ENCODE results near the gene BROX.
A peak's percentile ranks its signal among the peaks of the same experiment; 100 is the strongest.

Gene BROX

DNA sequence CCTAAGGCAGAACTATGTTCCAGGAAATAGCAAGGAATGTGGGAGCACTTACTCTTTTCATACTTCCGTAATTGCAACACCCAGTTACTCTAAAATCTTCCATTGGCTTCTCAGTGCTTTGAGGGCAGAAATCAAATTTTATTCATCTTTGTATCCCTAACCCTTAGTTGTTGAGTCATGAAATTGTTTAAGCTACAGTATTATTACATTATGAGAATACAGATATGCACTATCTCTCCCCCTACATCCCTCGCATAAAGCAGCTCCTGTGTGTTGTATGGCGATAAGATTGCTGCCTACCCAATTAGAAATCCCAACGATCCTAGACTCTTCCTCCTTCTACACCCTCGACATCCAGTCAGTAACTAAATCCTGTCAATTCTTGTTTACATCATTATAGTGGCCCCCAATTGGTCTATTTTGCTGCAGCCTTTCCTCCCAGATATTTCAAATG, 2.6 kb upstream of the BROX start:
- H3K4me3 ChIP-seq (ENCODE audit: low read length) = no peak overlapping the region
- DNase-seq (ENCODE audit: low read depth) = peak; percentile 4
- TF ChIP-seq, protein P1, sequence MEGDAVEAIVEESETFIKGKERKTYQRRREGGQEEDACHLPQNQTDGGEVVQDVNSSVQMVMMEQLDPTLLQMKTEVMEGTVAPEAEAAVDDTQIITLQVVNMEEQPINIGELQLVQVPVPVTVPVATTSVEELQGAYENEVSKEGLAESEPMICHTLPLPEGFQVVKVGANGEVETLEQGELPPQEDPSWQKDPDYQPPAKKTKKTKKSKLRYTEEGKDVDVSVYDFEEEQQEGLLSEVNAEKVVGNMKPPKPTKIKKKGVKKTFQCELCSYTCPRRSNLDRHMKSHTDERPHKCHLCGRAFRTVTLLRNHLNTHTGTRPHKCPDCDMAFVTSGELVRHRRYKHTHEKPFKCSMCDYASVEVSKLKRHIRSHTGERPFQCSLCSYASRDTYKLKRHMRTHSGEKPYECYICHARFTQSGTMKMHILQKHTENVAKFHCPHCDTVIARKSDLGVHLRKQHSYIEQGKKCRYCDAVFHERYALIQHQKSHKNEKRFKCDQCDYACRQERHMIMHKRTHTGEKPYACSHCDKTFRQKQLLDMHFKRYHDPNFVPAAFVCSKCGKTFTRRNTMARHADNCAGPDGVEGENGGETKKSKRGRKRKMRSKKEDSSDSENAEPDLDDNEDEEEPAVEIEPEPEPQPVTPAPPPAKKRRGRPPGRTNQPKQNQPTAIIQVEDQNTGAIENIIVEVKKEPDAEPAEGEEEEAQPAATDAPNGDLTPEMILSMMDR (conservative IDR thresholded peaks at IDR 0.05; ENCODE audit: low read length) = no peak

DNA sequence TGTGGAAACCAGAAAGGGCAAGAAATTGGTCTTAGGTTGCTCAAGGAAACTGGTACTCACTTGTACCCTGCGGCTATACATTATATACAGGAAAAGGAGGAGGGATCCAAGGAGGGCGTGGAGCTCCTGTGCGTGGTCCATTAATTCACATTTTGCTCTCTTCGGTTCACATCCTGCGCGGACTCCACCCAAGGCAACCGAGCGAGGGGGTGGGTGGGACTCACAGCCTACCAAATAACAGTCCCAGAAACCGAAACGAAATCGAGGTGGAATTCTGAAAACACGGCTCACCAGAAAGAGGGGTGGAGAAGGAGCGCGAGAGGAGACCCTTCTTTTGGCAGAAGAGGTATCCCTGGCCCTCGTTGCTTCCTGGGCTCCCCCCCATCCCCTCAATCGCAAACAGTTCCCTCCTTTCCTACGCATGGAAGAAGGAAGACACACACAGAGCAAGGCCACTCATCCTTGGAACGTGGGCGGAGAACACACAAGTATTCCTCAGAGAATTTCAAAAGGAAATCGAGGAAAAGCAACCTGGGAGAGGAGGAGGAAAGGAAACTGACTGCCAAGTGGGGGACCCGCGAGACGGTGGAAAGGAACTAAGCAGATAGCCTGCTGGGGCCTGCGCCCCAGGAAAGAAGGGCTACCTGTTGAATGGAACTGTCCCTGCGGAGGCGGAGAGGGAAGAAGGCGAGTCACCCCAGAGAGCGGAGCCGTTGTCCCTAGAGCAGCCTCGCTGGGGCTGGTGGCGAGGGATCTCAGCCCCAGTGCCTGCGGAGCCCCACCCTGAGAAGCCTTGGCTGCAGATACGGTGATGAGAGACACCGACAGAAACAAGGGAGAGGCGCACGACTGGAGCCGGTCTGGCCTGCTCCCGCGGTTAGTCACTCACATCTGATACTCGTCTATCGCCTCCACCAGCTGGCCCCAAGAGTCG, 778 bp upstream of the BROX start:
- peak; percentile 63 for DNase-seq (ENCODE audit: low read depth)
- TF ChIP-seq, protein P1 (conservative IDR thresholded peaks at IDR 0.05; ENCODE audit: low read length) = no peak
- peak overlapping the region; percentile 79 for H3K4me3 ChIP-seq (ENCODE audit: low read length)

DNA sequence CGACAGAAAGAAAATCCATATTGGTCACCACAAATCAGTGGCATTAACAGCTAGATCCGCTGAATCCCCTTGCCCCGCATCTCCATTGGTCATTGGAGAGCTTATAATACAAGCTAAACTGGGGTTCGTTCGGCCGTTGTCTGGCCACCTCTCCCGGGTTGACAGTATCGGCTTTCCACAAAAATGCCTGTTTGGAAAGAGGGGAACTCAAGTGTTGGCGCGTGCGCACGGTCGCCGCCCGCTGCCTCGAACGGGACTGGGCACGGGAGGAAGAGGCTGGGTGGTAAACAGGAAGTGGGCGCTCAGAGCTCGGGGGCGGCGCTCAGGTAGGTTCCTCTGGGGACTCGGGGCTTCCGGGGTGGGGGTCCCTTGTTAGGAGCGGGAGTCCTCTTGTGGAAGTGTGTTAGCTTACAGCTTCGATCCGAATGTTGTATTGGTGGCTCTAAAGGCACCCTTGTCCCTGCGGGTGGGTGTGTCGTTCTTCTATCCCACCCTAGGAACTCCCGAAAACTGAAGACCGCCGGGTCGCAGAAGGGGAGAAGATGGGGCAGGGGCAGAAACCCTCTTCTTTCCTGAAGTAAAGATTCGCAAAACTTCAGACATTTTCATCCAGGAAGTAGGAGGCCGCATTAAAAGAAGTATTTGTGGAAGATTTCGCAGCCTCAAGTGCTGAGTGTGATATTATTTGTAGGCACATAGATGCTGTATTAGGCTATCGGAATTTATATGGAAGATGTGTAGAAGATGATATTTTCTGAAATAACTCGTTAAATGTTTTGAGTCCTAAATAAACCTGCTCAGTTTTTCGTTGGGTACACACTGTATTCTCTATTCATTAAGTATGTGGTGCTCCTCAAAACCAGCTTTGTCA, 962 bp downstream of the BROX start:
- TF ChIP-seq, protein P1 (conservative IDR thresholded peaks at IDR 0.05; ENCODE audit: low read length) = no peak
- DNase-seq (ENCODE audit: low read depth) = peak; percentile 96
- H3K4me3 ChIP-seq (ENCODE audit: low read length) = peak overlapping the region; percentile 79

DNA sequence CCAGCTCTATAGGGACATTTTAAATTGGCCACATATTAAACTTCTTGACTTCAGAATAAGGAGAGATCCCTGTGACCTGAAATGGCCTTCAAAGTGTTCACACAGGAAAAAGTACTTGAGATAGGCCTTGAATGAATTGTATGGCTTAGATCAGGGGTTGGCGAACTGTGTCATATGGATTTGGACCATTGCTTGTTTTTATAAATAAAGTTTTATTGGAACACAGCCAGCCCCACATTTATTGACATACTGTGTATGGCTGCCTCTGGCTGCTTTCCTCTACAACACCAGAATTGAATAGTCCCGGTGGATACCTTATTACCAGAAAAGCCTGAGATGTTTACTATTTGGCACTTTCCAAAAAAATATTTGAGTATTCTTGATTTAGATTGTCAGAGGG, 4.0 kb downstream of the BROX start:
- TF ChIP-seq, protein P1 (conservative IDR thresholded peaks at IDR 0.05; ENCODE audit: low read length) = no peak
- no peak for DNase-seq (ENCODE audit: low read depth)

DNA sequence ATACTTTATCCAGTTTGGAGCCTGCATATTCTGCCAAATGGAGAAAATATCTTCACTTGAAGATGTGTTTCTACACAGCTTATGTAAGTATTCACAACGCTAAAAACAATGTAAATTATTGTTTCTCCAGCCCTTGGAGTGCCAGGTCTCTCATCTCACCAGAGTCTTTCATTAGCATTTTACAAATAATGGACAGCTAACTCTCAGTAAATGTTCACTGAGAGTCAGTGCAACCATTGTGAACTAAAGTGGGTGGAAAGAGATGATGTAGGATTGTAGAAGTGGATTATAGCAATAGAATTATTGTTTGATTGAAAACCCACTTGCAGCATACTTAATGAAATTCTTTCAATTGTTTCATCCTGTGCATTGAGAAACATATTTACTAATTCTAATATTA, 16.4 kb downstream of the BROX start:
- TF ChIP-seq, protein P1 (conservative IDR thresholded peaks at IDR 0.05; ENCODE audit: low read length) = no peak
- no peak for DNase-seq (ENCODE audit: low read depth)
- no peak overlapping the region for H3K4me3 ChIP-seq (ENCODE audit: low read length)

More for the DNA sequence above, 4.0 kb downstream of the BROX start:
- H3K4me3 ChIP-seq (ENCODE audit: low read length) = no peak overlapping the region

DNA sequence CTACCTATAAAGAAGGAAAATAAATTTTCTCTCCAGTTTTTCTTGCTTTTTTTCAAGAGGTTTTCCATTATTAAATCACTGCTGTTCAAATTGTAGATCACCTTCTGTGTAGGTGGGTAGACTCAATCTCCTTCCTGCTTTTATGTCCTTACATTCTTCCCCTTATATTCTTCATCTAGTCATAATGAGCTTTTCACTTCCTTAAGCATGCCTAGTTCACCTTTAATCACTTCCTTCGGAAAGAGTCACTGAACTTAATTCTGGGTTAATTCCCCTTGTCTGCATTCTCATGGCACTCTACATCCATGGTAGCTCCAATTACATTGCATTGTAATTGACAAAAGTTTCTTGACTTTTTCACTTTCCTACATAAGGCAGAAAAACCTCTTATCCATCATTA, 18.5 kb downstream of the BROX start:
- DNase-seq (ENCODE audit: low read depth) = no peak
- H3K4me3 ChIP-seq (ENCODE audit: low read length) = no peak overlapping the region
- TF ChIP-seq, protein P1 (conservative IDR thresholded peaks at IDR 0.05; ENCODE audit: low read length) = no peak

Measured in AG10803 (cell line).